PFSK-1 (cell line): Measurements from ENCODE around the gene MACF1.

ENCODE experiments used
- FOXP2 ChIP-seq: optimal IDR thresholded peaks from 2 replicates; pipeline ENCODE3; 2011; ENCODE audit warnings: borderline replicate concordance, control low read depth, inconsistent platforms; ENCODE audit not compliant: insufficient read depth; ENCODE audit errors: extremely low read length, extremely low read depth
- POLR2AphosphoS5 ChIP-seq: IDR thresholded peaks from 2 replicates; pipeline ENCODE4 v1.6.1; 2012; ENCODE audit warnings: low read depth, mild to moderate bottlenecking, control low read depth, low read length, moderate library complexity
- REST ChIP-seq, 2 experiments: IDR thresholded peaks; 2 replicates each; pipeline versions ENCODE4 v1.6.1 to v1.8.0; 2011 to 2012; ENCODE audit warnings: low read depth in 2 of 2, low read length in 2 of 2, control low read depth in 1 of 2, inconsistent platforms in 1 of 2, mild to moderate bottlenecking in 1 of 2, moderate library complexity in 1 of 2; ENCODE audit not compliant: insufficient read depth in 1 of 2
- SIN3A ChIP-seq: IDR thresholded peaks from 2 replicates; pipeline ENCODE4 v1.6.1; 2012; ENCODE audit warnings: mild to moderate bottlenecking, low read length, moderate library complexity, borderline replicate concordance; ENCODE audit not compliant: insufficient read depth
- TAF1 ChIP-seq: IDR thresholded peaks from 2 replicates; pipeline ENCODE4 v1.6.1; 2012; ENCODE audit warnings: low read length, control low read depth, borderline replicate concordance; ENCODE audit not compliant: insufficient read depth

MACF1 gene

DNA sequence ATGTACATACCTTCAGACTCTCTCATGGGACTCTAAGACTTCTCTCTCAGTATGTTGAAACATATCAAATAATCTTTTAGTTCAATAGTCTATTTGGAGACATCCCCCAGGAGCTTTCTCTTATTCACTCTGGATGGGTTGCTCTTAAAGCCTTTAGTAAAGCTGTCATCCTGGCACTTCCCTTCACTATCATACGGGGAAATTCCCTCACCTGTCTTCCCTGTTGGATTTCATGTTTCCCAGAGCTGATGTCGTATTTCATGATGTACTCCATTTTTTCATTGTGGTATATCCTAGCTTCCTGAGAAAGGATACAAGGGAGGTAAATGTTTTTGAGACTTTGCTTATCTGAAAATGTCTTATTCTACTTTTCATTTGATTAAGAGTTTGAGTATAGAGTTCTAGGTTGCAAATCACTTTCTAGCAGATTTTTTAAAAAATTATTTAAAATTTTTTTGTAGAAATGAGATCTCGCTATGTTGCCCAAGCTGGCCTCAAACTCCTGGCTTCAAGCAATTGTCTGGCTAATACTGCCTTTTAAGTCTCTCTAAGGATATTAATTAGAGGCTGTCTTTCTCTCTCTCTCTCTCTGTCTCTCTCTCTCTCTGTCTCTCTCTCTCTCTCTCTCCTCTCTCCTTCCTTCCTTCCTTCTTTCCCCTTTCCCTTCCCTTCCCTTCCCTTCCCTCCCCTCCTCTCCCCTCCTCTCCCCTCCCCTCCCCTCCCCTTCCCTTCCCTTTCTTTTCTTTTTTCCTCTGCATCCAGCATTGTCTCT lies 17.0 kb upstream of the MACF1 start:
- TF ChIP-seq SIN3A (no peak), FOXP2 (no peak)

- no peak for TF ChIP-seq FOXP2
Observed at GRCh38 chr1:39189592-39190041, 14.9 kb upstream of the MACF1 start.

DNA sequence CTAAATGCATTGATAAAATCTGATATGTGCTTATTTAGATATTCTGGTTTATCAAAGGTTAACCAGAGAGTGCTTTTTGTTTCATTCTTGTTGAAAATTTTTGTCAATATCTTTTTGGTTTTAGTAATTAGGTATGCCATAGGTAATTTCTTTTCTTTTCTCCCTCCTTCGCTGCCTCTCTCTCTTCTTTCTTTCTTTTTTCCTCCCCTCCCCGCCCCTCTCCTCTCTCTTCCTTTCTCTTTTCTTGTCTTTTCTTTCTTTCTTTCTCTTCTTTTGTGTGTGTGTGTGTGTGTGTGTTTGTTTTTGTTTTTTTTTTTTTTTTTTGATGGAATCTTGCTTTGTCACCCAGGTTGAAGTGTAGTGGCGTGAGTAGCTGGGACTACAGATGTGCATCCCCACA lies 14.4 kb upstream of the MACF1 start:
- TF ChIP-seq REST (IDR thresholded peaks at IDR 0.05; ENCODE audit: insufficient read depth in 1 of 2, low read depth in 2 of 2, low read length in 2 of 2): no peak
- no peak for TF ChIP-seq SIN3A
- no peak for TF ChIP-seq FOXP2
- no peak for TF ChIP-seq POLR2AphosphoS5
- TF ChIP-seq TAF1: no peak

- TF ChIP-seq TAF1: no peak
- TF ChIP-seq FOXP2: no peak
- no peak for TF ChIP-seq REST (IDR thresholded peaks at IDR 0.05; ENCODE audit: insufficient read depth in 1 of 2, low read depth in 2 of 2, low read length in 2 of 2)
- no peak for TF ChIP-seq SIN3A
- no peak for TF ChIP-seq POLR2AphosphoS5
Observed at GRCh38 chr1:39194398-39195051, 10.0 kb upstream of the MACF1 start.

DNA sequence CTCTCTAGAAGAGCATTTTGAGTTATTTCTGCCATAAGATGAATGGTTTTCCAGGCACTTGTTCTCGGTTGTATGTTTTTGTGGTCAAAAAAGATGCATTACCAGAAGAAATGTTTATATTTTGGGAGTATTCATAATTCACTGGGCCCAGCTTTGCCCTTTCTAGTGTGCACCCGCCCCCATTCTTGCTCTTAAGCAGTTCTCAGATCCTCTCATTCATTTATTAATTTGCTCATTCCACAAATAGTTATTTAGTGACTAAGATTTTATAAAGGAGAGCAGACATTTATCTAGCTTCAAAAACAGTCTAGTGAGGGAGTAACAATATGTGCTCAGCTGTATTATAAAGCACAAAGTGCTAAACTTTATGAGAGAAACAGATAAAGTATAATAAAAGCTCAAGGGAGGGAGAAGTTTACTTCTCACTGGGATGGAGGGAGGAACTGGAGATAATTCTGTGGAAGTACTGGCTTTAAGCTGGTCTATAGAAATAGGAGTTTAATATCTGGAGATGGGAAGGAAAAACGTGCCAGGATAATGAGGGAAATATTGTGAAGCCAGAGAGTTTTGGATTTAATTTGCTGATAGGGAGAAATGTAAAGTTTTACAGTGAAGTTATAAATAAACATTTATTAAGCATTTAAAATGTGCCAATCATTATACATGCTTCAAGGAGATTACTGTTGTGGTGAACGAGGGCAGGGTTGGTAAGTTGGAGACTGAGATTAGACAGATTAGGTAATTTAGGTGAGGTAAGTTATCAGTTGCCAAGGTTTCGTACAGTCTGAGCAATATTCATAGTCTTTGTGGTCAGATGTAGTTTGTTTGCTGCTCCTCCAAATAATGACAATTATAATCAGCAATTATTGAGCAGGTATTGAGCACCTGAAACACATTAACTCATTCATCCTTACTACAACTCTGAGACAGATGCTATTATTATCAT lies 9.1 kb upstream of the MACF1 start:
- no peak for TF ChIP-seq POLR2AphosphoS5
- no peak for TF ChIP-seq TAF1
- no peak for TF ChIP-seq FOXP2
- TF ChIP-seq REST (IDR thresholded peaks at IDR 0.05; ENCODE audit: insufficient read depth in 1 of 2, low read depth in 2 of 2, low read length in 2 of 2): no peak
- TF ChIP-seq SIN3A: no peak
